ENCODE results near the gene ZNF592. TPM values are rescaled to one million over a fixed set of nuclear protein-coding genes. Genes with fewer than 3 reads are reported as not detected.
A peak's percentile ranks its signal among the peaks of the same experiment; 100 is the strongest.

Gene ZNF592
- total and polyA plus RNA-seq, 2 of the 13 experiments (the other 11 are each of a cell fraction or from before 2014, with no cell fraction given): 8.2 to 9.8 TPM

GRCh38 chr15:84715441-84716035, 32.9 kb upstream of the ZNF592 start (continued):
- no peak for TF ChIP-seq ZNF281 (CRISPR knock-in tag; IDR thresholded peaks at IDR 0.05; ENCODE audit: borderline replicate concordance)
- TF ChIP-seq TSC22D2 (CRISPR knock-in tag; IDR thresholded peaks at IDR 0.05; ENCODE audit: borderline replicate concordance): no peak
- TF ChIP-seq NAIF1 (CRISPR knock-in tag; IDR thresholded peaks at IDR 0.05; ENCODE audit: borderline replicate concordance): no peak
- no peak for TF ChIP-seq CREM (IDR thresholded peaks at IDR 0.05)
- TF ChIP-seq CREM (CRISPR knock-in tag; IDR thresholded peaks at IDR 0.05): no peak
- TF ChIP-seq ZNF264 (CRISPR knock-in tag; IDR thresholded peaks at IDR 0.05): no peak
- peak; percentile 1; the same call in 1 of the 2 replicates for TF ChIP-seq NFATC3 (CRISPR knock-in tag; IDR thresholded peaks at IDR 0.05)
- no peak for TF ChIP-seq ATF2 (CRISPR knock-in tag; IDR thresholded peaks at IDR 0.05)
- TF ChIP-seq HOXA7 (CRISPR knock-in tag; IDR thresholded peaks at IDR 0.05): no peak
- TF ChIP-seq ZNF879 (CRISPR knock-in tag; IDR thresholded peaks at IDR 0.05): 0 out of 2 replicates have a peak, but pooled peaks have one; percentile 11
- no peak for TF ChIP-seq ZNF574 (CRISPR knock-in tag; IDR thresholded peaks at IDR 0.05)
- TF ChIP-seq SKIL (CRISPR knock-in tag; IDR thresholded peaks at IDR 0.05; ENCODE audit: borderline replicate concordance): no peak
- TF ChIP-seq ZNF362 (CRISPR knock-in tag; IDR thresholded peaks at IDR 0.05; ENCODE audit: borderline replicate concordance): no peak
- TF ChIP-seq ZBTB25 (CRISPR knock-in tag; IDR thresholded peaks at IDR 0.05): no peak
- 0 out of 2 replicates have a peak, but pooled peaks have one; percentile 10 for TF ChIP-seq FOXC1 (CRISPR knock-in tag; IDR thresholded peaks at IDR 0.05; ENCODE audit: borderline replicate concordance)
